ENCODE data around the gene ASPRV1. TPM values are rescaled to one million over a fixed set of nuclear protein-coding genes. Genes with fewer than 3 reads are reported as not detected.

The ASPRV1 gene
- total and polyA plus RNA-seq, 12 donors = 0.61 to 5.6 (median 1.9) TPM

- Histone ChIP-seq H3K9me3 (replicated peaks in 1 of 3) (no peaks in the 10 kb centered on the region), H3K4me1 (replicated peaks in 1 of 2) (peaks cover 8 to 14% of the 10 kb centered on the region in 2 donors), H3K36me3 (replicated peaks in 1 of 2) (peaks cover 0 to 34% of the 10 kb centered on the region in 2 donors), H3K27me3 (no peaks in the 10 kb centered on the region), H3K4me3 (no peak overlapping the region), H3K27ac (peak overlapping the region in 2 of 5 donors; percentile 38 to 71)
- intact Hi-C loops (cut with DNase I) = loop anchor here in 1 of 2 donors (10.0 kb wide), 1 partner anchor 111 kb away; no protein-coding TSS in a partner anchor
- WGBS, 4 donors = 28 to 46% (median 36%) methylated on average over 4 of the region's 4 CpGs
- TF ChIP-seq CTCF (IDR thresholded peaks at IDR 0.05) = no peak
- no peak for TF ChIP-seq POLR2A (IDR thresholded peaks at IDR 0.05)
- DNase-seq = peak in 6 of 7 donors; percentile 37 to 60 (median 54)
These were observed 27.4 kb downstream of the ASPRV1 start for GRCh38 chr2:69933839-69934613.

GRCh38 chr2:69933254-69933828 is 28.1 kb downstream of the ASPRV1 start:
- no peak for DNase-seq
- no peaks in the 10 kb centered on the region for H3K9me3 ChIP-seq (replicated peaks in 1 of 3)
- H3K4me1 ChIP-seq (replicated peaks in 1 of 2) = peaks cover 8 to 14% of the 10 kb centered on the region in 2 donors
- no peaks in the 10 kb centered on the region for H3K27me3 ChIP-seq
- peak overlapping the region in 1 of 5 donors; percentile 38 for H3K27ac ChIP-seq
- intact Hi-C loops (cut with DNase I) = loop anchor here in 1 of 2 donors (10.0 kb wide), 1 partner anchor 111 kb away; no protein-coding TSS in a partner anchor
- no peak overlapping the region for H3K4me3 ChIP-seq
- TF ChIP-seq POLR2A (IDR thresholded peaks at IDR 0.05) (no peak), CTCF (IDR thresholded peaks at IDR 0.05) (no peak)
- H3K36me3 ChIP-seq (replicated peaks in 1 of 2) = peaks cover 0 to 27% of the 10 kb centered on the region in 2 donors

- H3K27ac ChIP-seq = no peak overlapping the region
- 75 to 88% (median 84%) methylated on average over 1 of the region's 1 CpG for WGBS, 4 donors
- no peaks in the 10 kb centered on the region for H3K9me3 ChIP-seq (replicated peaks in 1 of 3)
- H3K27me3 ChIP-seq = no peaks in the 10 kb centered on the region
- TF ChIP-seq CTCF (IDR thresholded peaks at IDR 0.05) (no peak), POLR2A (IDR thresholded peaks at IDR 0.05) (no peak)
- intact Hi-C loops (cut with DNase I) = loop anchor here in 1 of 2 donors (10.0 kb wide), 1 partner anchor 112 kb away; no protein-coding TSS in a partner anchor
- H3K4me3 ChIP-seq = no peak overlapping the region
- H3K36me3 ChIP-seq (replicated peaks in 1 of 2) = peaks cover 0 to 19% of the 10 kb centered on the region in 2 donors
- peaks cover 8 to 14% of the 10 kb centered on the region in 2 donors for H3K4me1 ChIP-seq (replicated peaks in 1 of 2)
- DNase-seq = no peak
These were observed 28.9 kb downstream of the ASPRV1 start for GRCh38 chr2:69932596-69932922.

- no peaks in the 10 kb centered on the region for H3K9me3 ChIP-seq (replicated peaks in 1 of 3)
- peaks cover 0 to 14% of the 10 kb centered on the region in 2 donors for H3K36me3 ChIP-seq (replicated peaks in 1 of 2)
- no peak for DNase-seq
- H3K4me3 ChIP-seq = no peak overlapping the region
- TF ChIP-seq CTCF (IDR thresholded peaks at IDR 0.05) (no peak), POLR2A (IDR thresholded peaks at IDR 0.05) (no peak)
- H3K27me3 ChIP-seq = no peaks in the 10 kb centered on the region
- 84 to 90% (median 86%) methylated on average over 7 of the region's 7 CpGs for WGBS, 4 donors
- intact Hi-C loops (cut with DNase I) = loop anchor here in 1 of 2 donors (10.0 kb wide), 1 partner anchor 113 kb away; no protein-coding TSS in a partner anchor
- peaks cover 8 to 14% of the 10 kb centered on the region in 2 donors for H3K4me1 ChIP-seq (replicated peaks in 1 of 2)
- no peak overlapping the region for H3K27ac ChIP-seq
These were observed 29.4 kb downstream of the ASPRV1 start for GRCh38 chr2:69931832-69932595.
